H1 (cell line): Measurements from ENCODE around the gene SEMA7A. TPM values are rescaled to one million over a fixed set of nuclear protein-coding genes. Genes with fewer than 3 reads are reported as not detected.

Experiments
- BCL11A ChIP-seq, 2 experiments: IDR thresholded peaks; one replicate each; pipeline ENCODE4 v1.6.1; 2011; ENCODE audit warnings: low read depth in 2 of 2, low read length in 2 of 2, mild to moderate bottlenecking in 2 of 2
- CEBPB ChIP-seq: IDR thresholded peaks from 2 replicates; pipeline ENCODE4 v1.6.1; 2012; ENCODE audit warnings: low read depth, low read length
- CHD2 ChIP-seq: IDR thresholded peaks from 2 replicates; pipeline ENCODE4 v1.6.1; 2012; ENCODE audit warnings: low read length, improper control_type of control experiment
- CHD7 ChIP-seq: fragments of 300-600 bp; sonication (generic); IDR thresholded peaks from 2 replicates; pipeline ENCODE4 v1.7.1; 2012; ENCODE audit warnings: low read length, moderate library complexity, mild to moderate bottlenecking, inconsistent platforms; ENCODE audit not compliant: insufficient replicate concordance
- HDAC6 ChIP-seq: IDR thresholded peaks from one replicate; pipeline ENCODE4 v1.7.1; 2012; ENCODE audit warnings: low read depth, mild to moderate bottlenecking, inconsistent platforms, low read length, moderate library complexity
- KDM4A ChIP-seq: IDR thresholded peaks from one replicate; pipeline ENCODE4 v1.7.1; 2012; ENCODE audit warnings: low read depth, mild to moderate bottlenecking, moderate library complexity, low read length, inconsistent platforms; ENCODE audit not compliant: severe bottlenecking
- RBBP5 ChIP-seq: IDR thresholded peaks from 2 replicates; pipeline ENCODE4 v1.7.1; 2012; ENCODE audit warnings: low read depth, mild to moderate bottlenecking, inconsistent platforms, low read length, moderate library complexity, borderline replicate concordance
- USF2 ChIP-seq: IDR thresholded peaks from 2 replicates; pipeline ENCODE4 v1.6.1; 2011; ENCODE audit warnings: low read length, improper control_type of control experiment
- polyA plus RNA-seq, 7 experiments: library from polyadenylated mRNA; depleted of rRNA in 3 of 7; stranded (reverse) in 5 of 7; unstranded in 2 of 7; fragments of >200 nt in 5 of 7; fragments of 200-250 nt in 2 of 7; gene quantifications; 1 replicate in 5 of 7; 2 replicates in 1 of 7; 4 replicates in 1 of 7; pipeline versions ENCODE4 v1.2.1 to v1.2.3, GENCODE V29; 2011 to 2013; ENCODE audit warnings: missing spikeins in 2 of 7, mixed read lengths in 2 of 7
- total RNA-seq: library from RNA; stranded (reverse); fragmentation: NEBNext Ultra II Directional; extraction: Animal tissue kit (Norgen Biotek cat#: 25700); gene quantifications from 2 replicates; pipeline ENCODE4 v1.2.1, GENCODE V29; 2021
- TF ChIP-seq, protein P1 (sequence below): IDR thresholded peaks from 2 replicates; pipeline ENCODE4 v1.6.1; 2012; ENCODE audit warnings: low read length, inconsistent platforms

Gene SEMA7A
- total and polyA plus RNA-seq, 2 of the 8 experiments (the other 6 are each of a cell fraction or from before 2014, with no cell fraction given) = 10.7 to 15.0 TPM

GRCh38 chr15:74399100-74399499, 34.7 kb downstream of the SEMA7A start (continued):
- TF ChIP-seq CHD7 (no peak), CHD2 (no peak), HDAC6 (no peak), BCL11A (IDR thresholded peaks at IDR 0.05; ENCODE audit: low read depth in 2 of 2, low read length in 2 of 2) (no peak), RBBP5 (no peak), CEBPB (no peak), KDM4A (no peak), USF2 (no peak)
- TF ChIP-seq, protein P1, sequence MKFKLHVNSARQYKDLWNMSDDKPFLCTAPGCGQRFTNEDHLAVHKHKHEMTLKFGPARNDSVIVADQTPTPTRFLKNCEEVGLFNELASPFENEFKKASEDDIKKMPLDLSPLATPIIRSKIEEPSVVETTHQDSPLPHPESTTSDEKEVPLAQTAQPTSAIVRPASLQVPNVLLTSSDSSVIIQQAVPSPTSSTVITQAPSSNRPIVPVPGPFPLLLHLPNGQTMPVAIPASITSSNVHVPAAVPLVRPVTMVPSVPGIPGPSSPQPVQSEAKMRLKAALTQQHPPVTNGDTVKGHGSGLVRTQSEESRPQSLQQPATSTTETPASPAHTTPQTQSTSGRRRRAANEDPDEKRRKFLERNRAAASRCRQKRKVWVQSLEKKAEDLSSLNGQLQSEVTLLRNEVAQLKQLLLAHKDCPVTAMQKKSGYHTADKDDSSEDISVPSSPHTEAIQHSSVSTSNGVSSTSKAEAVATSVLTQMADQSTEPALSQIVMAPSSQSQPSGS = no peak
